ENCODE data around the gene FKBP7.

DNA sequence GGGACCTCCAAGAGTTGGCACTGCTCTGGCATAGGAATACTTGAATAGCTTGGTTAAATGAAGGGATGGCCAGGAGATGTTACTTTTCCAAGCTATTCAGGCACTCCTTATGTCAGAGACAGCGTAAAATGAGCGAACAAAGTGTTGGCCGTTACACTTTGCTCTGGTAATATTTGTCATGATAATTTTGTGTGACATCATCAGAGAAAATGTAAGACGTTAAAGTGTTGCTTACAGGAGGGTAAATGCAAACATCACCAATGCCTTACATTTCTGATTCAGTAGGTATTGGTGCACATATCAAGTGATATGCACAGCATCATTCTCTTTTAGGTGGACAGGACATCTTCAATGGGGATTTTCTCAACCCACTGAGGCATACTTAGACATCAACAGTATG lies 47.9 kb upstream of the FKBP7 start:
- TF ChIP-seq, protein P1, sequence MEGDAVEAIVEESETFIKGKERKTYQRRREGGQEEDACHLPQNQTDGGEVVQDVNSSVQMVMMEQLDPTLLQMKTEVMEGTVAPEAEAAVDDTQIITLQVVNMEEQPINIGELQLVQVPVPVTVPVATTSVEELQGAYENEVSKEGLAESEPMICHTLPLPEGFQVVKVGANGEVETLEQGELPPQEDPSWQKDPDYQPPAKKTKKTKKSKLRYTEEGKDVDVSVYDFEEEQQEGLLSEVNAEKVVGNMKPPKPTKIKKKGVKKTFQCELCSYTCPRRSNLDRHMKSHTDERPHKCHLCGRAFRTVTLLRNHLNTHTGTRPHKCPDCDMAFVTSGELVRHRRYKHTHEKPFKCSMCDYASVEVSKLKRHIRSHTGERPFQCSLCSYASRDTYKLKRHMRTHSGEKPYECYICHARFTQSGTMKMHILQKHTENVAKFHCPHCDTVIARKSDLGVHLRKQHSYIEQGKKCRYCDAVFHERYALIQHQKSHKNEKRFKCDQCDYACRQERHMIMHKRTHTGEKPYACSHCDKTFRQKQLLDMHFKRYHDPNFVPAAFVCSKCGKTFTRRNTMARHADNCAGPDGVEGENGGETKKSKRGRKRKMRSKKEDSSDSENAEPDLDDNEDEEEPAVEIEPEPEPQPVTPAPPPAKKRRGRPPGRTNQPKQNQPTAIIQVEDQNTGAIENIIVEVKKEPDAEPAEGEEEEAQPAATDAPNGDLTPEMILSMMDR (IDR thresholded peaks at IDR 0.05), result no peak
- TF ChIP-seq EZH2phosphoT487 (IDR thresholded peaks at IDR 0.05) (no peak), EZH2 (IDR thresholded peaks at IDR 0.05) (no peak)

All from neural progenitor cell (in vitro differentiated cells).